Uterus (tissue), 2 donors: ENCODE data around the gene ATP5ME.

Experiments used
- POLR2A ChIP-seq, 2 donors: fragments of 450-650 bp; IDR thresholded peaks; one replicate each; pipeline ENCODE4 v1.6.1; 2016; ENCODE audit warnings: antibody characterized with exemption in 2 of 2, mild to moderate bottlenecking in 1 of 2, moderate library complexity in 1 of 2
- TF ChIP-seq, protein P1 (sequence below), 4 experiments: fragments of 200-600 bp in 2 of 4; fragments of 450-650 bp in 2 of 4; sonication (generic) in 2 of 4; IDR thresholded peaks; one replicate each; pipeline ENCODE4 v1.5.1; 2016 to 2019; ENCODE audit warnings: antibody characterized with exemption in 4 of 4, mild to moderate bottlenecking in 2 of 4, moderate library complexity in 1 of 4

DNA sequence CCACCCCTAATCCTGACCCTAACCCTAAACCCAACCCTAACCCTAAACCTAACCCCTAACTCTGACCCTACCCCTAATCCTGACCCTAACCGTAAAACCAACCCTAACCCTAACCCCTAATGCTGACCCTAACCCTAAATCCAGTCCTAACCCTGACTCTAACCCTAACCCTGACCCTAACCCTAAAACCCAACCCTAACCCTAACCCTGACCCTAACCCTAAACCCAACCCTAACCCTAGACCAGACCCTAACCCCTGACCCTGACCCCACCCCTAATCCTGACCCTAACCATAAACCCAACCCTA lies 30.8 kb upstream of the ATP5ME start:
- TF ChIP-seq, protein P1, sequence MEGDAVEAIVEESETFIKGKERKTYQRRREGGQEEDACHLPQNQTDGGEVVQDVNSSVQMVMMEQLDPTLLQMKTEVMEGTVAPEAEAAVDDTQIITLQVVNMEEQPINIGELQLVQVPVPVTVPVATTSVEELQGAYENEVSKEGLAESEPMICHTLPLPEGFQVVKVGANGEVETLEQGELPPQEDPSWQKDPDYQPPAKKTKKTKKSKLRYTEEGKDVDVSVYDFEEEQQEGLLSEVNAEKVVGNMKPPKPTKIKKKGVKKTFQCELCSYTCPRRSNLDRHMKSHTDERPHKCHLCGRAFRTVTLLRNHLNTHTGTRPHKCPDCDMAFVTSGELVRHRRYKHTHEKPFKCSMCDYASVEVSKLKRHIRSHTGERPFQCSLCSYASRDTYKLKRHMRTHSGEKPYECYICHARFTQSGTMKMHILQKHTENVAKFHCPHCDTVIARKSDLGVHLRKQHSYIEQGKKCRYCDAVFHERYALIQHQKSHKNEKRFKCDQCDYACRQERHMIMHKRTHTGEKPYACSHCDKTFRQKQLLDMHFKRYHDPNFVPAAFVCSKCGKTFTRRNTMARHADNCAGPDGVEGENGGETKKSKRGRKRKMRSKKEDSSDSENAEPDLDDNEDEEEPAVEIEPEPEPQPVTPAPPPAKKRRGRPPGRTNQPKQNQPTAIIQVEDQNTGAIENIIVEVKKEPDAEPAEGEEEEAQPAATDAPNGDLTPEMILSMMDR (IDR thresholded peaks at IDR 0.05), result no peak
- TF ChIP-seq POLR2A (IDR thresholded peaks at IDR 0.05), result no peak
